ENCODE measurements around the gene PLIN5. TPM values are rescaled to one million over a fixed set of nuclear protein-coding genes. Genes with fewer than 3 reads are reported as not detected.
"Not testable (repeated sequence)": the region's sequence is repeated elsewhere in the genome, so short reads cannot be mapped to it uniquely, and the experiment has no call there.

PLIN5 gene
- total RNA-seq, 1 donor from 2014 or later = 0.54 TPM

DNA sequence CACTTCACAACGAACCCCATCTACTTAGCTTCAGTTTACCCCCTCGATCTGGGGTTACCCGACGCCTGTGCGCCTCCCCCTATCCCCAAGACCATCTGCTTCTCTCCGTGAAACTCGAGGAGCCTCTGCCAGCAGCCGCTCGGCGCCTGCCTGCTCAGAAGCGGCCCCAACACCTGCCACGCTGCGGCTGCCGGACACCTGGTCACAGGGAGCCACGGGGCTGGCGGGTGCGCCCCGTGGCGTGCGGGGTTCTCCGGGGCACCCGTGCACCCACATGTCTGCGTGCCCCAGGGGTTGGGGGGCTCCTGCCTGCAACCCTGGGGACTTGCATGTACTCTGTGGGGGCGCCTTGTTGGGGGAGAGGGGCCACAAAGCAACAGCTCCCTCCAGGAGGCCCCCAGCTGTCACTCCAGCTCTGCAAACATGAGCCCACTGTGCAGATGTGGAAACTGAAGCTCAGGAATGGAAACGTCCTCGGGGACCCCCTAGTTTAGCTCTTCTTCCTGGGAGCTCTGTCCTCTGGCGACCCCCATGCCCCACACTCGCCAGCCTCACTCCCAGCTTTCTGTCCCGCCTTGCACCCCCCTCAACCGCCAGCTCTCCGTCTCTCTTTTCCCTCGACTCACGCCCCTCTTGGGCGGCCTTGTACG, 31.5 kb upstream of the PLIN5 start:
- Mint-ChIP-seq H3K4me3 (ENCODE audit: unreplicated experiment) (peak overlapping the region; percentile 58), H3K9me3 (ENCODE audit: unreplicated experiment) (peaks cover 19% of the 10 kb centered on the region), H3K27me3 (ENCODE audit: unreplicated experiment) (peaks cover 18% of the 10 kb centered on the region), H3K4me1 (ENCODE audit: low read depth, unreplicated experiment) (peaks cover 19% of the 10 kb centered on the region), H3K27ac (ENCODE audit: unreplicated experiment) (peak overlapping the region; percentile 64), H3K36me3 (ENCODE audit: unreplicated experiment) (peaks cover 6% of the 10 kb centered on the region)
- TF ChIP-seq, protein P1, sequence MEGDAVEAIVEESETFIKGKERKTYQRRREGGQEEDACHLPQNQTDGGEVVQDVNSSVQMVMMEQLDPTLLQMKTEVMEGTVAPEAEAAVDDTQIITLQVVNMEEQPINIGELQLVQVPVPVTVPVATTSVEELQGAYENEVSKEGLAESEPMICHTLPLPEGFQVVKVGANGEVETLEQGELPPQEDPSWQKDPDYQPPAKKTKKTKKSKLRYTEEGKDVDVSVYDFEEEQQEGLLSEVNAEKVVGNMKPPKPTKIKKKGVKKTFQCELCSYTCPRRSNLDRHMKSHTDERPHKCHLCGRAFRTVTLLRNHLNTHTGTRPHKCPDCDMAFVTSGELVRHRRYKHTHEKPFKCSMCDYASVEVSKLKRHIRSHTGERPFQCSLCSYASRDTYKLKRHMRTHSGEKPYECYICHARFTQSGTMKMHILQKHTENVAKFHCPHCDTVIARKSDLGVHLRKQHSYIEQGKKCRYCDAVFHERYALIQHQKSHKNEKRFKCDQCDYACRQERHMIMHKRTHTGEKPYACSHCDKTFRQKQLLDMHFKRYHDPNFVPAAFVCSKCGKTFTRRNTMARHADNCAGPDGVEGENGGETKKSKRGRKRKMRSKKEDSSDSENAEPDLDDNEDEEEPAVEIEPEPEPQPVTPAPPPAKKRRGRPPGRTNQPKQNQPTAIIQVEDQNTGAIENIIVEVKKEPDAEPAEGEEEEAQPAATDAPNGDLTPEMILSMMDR (IDR thresholded peaks at IDR 0.05; ENCODE audit: partially characterized antibody, unreplicated experiment) = no peak
- no peak for DNase-seq

DNA sequence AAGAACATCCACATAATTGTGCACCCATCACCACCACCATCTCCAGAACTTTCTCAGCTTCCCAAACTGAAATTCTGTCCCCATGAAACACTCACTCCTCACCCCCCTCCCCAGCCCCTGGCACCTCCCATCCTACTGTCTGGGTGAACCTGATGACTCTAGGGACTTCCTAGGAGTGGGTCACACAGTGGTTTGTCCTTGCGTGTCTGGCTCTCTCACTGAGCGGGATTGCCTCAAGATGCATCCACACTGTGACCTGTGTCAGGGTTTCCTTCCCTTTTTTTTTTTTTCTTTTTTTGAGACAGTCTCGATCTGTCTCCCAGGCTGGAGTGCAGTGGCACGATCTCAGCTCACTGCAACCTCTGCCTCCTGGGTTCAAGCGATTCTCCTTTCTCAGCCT, 28.5 kb upstream of the PLIN5 start:
- H3K4me3 Mint-ChIP-seq (ENCODE audit: unreplicated experiment) = not testable (repeated sequence)

DNA sequence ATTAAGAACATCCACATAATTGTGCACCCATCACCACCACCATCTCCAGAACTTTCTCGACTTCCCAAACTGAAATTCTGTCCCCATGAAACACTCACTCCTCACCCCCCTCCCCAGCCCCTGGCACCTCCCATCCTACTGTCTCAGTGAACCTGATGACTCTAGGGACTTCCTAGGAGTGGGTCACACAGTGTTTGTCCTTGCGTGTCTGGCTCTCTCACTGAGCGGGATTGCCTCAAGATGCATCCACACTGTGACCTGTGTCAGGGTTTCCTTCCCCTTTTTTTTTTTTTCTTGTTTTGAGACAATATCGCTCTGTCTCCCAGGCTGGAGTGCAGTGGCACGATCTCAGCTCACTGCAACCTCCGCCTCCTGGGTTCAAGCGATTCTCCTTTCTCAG, 27.1 kb upstream of the PLIN5 start:
- not testable (repeated sequence) for H3K4me3 Mint-ChIP-seq (ENCODE audit: unreplicated experiment); H3K27ac Mint-ChIP-seq (ENCODE audit: unreplicated experiment); DNase-seq; H3K4me1 Mint-ChIP-seq (ENCODE audit: low read depth, unreplicated experiment); H3K36me3 Mint-ChIP-seq (ENCODE audit: unreplicated experiment)
- Mint-ChIP-seq H3K27me3 (ENCODE audit: unreplicated experiment) (peaks cover 10% of the 10 kb centered on the region), H3K9me3 (ENCODE audit: unreplicated experiment) (peaks cover 12% of the 10 kb centered on the region)

More for the DNA sequence above, 28.5 kb upstream of the PLIN5 start:
- H3K4me1 Mint-ChIP-seq (ENCODE audit: low read depth, unreplicated experiment); DNase-seq; H3K27ac Mint-ChIP-seq (ENCODE audit: unreplicated experiment); H3K36me3 Mint-ChIP-seq (ENCODE audit: unreplicated experiment): not testable (repeated sequence)
- Mint-ChIP-seq H3K27me3 (ENCODE audit: unreplicated experiment) (peaks cover 11% of the 10 kb centered on the region), H3K9me3 (ENCODE audit: unreplicated experiment) (peaks cover 12% of the 10 kb centered on the region)

DNA sequence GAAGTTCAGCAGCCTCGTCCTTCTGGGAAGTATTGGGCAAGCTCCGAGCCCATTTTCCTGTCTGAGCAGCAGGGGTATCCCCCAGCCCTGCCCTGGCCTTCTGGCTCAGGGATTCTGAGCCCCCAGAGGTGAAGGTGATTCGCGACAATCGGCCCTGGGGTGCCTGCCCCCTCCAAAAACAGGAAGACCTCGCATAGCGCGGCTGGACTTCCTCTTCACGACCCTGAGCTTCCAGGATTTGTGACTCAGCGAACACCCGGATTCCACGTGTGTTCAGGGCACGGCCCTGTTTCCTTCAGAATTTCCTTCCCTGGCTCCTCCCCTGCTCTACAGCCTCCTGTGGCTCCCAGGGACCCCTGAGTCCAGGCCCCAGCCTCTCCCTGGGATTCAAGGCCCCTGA, 24.5 kb upstream of the PLIN5 start, which contains the start of gene SEMA6B:
SEMA6B (minus strand) TSS at position 116 of the 400 bp plus-strand sequence. CDS start 1,227 bp downstream, outside the sequence.
- Mint-ChIP-seq H3K9me3 (ENCODE audit: unreplicated experiment) (peaks cover 12% of the 10 kb centered on the region), H3K27me3 (ENCODE audit: unreplicated experiment) (peaks cover 8% of the 10 kb centered on the region), H3K4me3 (ENCODE audit: unreplicated experiment) (no peak within 1 kb of the TSS), H3K4me1 (ENCODE audit: low read depth, unreplicated experiment) (no peaks in the 10 kb centered on the region), H3K27ac (ENCODE audit: unreplicated experiment) (no peak within 1 kb of the TSS), H3K36me3 (ENCODE audit: unreplicated experiment) (peaks cover 2% of the 10 kb centered on the region)
- TF ChIP-seq, protein P1 (IDR thresholded peaks at IDR 0.05; ENCODE audit: partially characterized antibody, unreplicated experiment) = no peak
- no peak for DNase-seq

DNA sequence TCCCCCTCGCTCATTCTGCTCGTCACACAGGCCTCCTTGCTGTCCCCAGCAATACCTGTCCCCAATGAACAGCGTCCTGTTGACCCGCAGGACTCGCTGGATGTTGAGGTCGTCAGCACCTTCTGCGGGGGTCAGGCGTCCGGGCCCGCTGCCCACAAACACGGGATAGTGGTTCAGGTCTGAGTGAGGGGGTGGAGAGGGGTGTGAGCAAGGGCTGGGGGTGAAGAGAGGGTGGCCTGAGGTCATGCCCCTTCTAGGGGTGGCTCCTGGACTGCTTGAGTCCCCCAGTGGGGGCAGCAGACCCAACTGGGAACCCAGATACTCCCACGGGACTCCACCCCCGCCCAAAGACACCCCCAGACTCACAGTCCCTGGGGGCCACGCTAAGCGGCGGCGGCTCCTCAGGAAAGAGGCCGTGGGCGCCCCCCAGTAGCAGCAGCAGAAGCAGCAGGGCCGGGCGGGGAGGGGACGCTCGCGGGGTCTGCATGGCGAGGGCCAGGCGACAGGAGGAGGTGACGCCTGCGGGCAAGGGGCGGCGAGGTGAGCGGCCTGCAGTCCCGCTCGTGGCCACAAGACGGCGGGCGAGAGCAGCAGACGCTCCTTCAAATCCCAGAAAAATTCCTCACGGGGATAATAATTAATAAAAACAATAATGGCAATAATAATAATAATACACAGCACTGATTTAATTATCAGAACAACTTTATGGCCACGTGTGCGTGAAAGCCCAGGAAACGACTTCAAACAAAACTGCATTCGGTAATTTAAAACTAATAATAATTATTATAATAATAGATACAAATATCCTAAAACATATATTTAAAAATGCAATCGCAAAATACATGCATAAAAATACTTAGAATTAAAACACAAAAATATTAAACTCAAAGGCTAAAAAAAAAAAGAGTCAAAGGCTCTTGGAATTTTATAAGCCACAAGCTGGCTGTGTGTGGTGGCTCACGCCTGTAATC, 23.2 kb upstream of the PLIN5 start:
- peaks cover 14% of the 10 kb centered on the region for H3K9me3 Mint-ChIP-seq (ENCODE audit: unreplicated experiment)
- peak; percentile 79 for DNase-seq
- H3K4me3 Mint-ChIP-seq (ENCODE audit: unreplicated experiment) = no peak overlapping the region
- H3K27me3 Mint-ChIP-seq (ENCODE audit: unreplicated experiment) = peaks cover 10% of the 10 kb centered on the region
- peaks cover 10% of the 10 kb centered on the region for H3K36me3 Mint-ChIP-seq (ENCODE audit: unreplicated experiment)
- TF ChIP-seq, protein P1 (IDR thresholded peaks at IDR 0.05; ENCODE audit: partially characterized antibody, unreplicated experiment) = peak; percentile 100
- H3K27ac Mint-ChIP-seq (ENCODE audit: unreplicated experiment) = no peak overlapping the region
- no peaks in the 10 kb centered on the region for H3K4me1 Mint-ChIP-seq (ENCODE audit: low read depth, unreplicated experiment)

All from glutamatergic neuron (in vitro differentiated cells).